Skeletal muscle satellite cell (primary cell): ENCODE data around the gene OBSCN.

Source experiments
- H3K27me3 ChIP-seq: 2 replicates; pipeline ENCODE4 v1.7.0; 2013; ENCODE audit warnings: low read length; ENCODE audit not compliant: control insufficient read depth, insufficient read depth
- H3K36me3 ChIP-seq: 2 replicates; pipeline ENCODE4 v1.7.0; 2013; ENCODE audit warnings: mild to moderate bottlenecking, control low read depth, low read length; ENCODE audit not compliant: insufficient read depth
- H3K4me1 ChIP-seq: 2 replicates; pipeline ENCODE4 v1.7.0; 2013; ENCODE audit warnings: low read length; ENCODE audit not compliant: control insufficient read depth, insufficient read depth
- H3K4me2 ChIP-seq: 2 replicates; pipeline ENCODE4 v1.7.0; 2013; ENCODE audit warnings: mild to moderate bottlenecking, low read length
- H3K4me3 ChIP-seq: 2 replicates; pipeline ENCODE4 v1.7.0; 2013; ENCODE audit warnings: low read length
- H3K9ac ChIP-seq: 2 replicates; pipeline ENCODE4 v1.7.0; 2013; ENCODE audit warnings: mild to moderate bottlenecking, low read depth, low read length, moderate library complexity
- H3K9me3 ChIP-seq: replicated peaks from 2 replicates; pipeline ENCODE4 v1.7.0; 2013; ENCODE audit warnings: mild to moderate bottlenecking, control low read depth, low read length

Gene OBSCN

GRCh38 chr1:228280961-228281591 is 73.2 kb downstream of the OBSCN start:
- Histone ChIP-seq H3K9me3 (no peaks in the 10 kb centered on the region), H3K36me3 (no peaks in the 10 kb centered on the region), H3K4me2 (no peak overlapping the region), H3K4me1 (peaks cover 6% of the 10 kb centered on the region), H3K27me3 (no peaks in the 10 kb centered on the region), H3K9ac (no peak overlapping the region), H3K4me3 (no peak overlapping the region)

DNA sequence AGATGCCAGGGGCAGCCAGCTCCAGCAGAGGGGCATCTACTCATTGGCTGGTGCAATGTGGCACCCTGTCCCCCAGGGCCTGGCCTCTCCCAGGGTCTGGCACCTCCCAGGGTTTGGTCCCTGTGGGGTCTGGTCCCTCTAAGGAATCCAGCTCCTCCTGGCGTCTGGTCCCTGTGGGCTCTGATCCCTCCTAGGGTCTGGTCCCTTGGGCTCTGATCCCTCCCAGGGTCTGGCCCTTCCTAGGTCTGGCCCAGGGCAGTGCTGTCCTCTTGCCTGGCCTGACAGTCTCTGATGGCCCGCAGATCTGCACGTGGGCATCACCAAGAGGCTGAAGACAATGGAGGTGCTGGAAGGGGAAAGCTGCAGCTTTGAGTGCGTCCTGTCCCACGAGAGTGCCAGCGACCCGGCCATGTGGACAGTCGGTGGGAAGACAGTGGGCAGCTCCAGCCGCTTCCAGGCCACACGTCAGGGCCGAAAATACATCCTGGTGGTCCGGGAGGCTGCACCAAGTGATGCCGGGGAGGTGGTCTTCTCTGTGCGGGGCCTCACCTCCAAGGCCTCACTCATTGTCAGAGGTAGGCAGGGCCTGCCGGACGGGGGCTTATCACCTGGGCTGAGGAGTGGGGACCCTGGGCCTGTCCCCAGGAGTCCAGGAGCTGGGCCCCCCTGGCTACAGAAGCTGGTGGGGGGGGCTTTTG is 73.9 kb downstream of the OBSCN start:
- Histone ChIP-seq H3K9me3 (no peaks in the 10 kb centered on the region), H3K9ac (no peak overlapping the region), H3K36me3 (no peaks in the 10 kb centered on the region), H3K27me3 (no peaks in the 10 kb centered on the region), H3K4me3 (no peak overlapping the region), H3K4me1 (no peaks in the 10 kb centered on the region), H3K4me2 (no peak overlapping the region)

DNA sequence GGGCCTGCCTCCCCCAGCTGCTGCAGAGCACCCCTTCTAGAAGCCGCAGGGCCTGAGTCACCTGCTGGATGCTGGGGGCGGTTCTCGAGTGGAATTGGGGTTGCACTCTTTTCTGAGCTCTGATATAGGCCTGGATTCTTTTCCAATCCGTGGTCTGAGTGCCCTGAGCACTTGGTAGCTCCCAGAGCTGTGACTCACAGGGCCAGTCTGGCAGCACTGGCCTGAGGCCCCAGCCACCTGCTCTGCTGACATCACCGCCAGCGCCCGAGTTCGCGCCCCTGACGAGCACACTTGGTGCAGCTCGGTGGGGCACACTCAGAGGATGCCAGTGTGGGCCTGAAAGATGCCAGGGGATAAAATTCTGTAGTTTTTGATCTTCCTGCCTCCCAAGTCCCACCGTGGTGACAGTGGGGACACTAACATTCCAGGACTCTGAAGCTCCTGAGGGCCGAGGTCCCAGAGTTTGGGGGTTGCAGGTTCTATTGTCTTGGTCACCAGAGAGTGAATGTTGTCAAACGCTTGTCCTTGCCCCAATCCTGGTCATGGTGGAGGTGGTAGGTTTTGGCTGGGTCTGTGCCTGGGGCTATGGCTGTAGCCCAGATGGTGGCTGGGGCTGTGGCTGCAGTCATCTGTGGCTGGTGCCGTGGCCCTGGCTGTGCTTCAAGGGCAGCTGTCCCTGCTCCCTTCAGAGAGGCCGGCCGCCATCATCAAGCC is 74.6 kb downstream of the OBSCN start:
- Histone ChIP-seq H3K9ac (no peak overlapping the region), H3K27me3 (no peaks in the 10 kb centered on the region), H3K4me3 (no peak overlapping the region), H3K4me2 (no peak overlapping the region), H3K4me1 (no peaks in the 10 kb centered on the region), H3K36me3 (no peaks in the 10 kb centered on the region), H3K9me3 (no peaks in the 10 kb centered on the region)

DNA sequence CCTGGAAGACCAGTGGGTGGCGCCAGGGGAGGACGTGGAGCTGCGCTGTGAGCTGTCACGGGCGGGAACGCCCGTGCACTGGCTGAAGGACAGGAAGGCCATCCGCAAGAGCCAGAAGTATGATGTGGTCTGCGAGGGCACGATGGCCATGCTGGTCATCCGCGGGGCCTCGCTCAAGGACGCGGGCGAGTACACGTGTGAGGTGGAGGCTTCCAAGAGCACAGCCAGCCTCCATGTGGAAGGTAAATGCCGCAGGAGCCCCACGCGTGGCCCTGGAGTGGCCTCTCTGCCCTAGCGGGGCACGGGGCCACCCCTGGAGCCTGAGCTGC is 75.2 kb downstream of the OBSCN start:
- no peaks in the 10 kb centered on the region for H3K36me3 ChIP-seq

GRCh38 chr1:228283476-228284147 is 75.8 kb downstream of the OBSCN start:
- H3K9ac ChIP-seq: no peak overlapping the region
- H3K36me3 ChIP-seq: no peaks in the 10 kb centered on the region
- no peaks in the 10 kb centered on the region for H3K9me3 ChIP-seq
- H3K4me2 ChIP-seq: no peak overlapping the region
- H3K4me1 ChIP-seq: no peaks in the 10 kb centered on the region
- no peak overlapping the region for H3K4me3 ChIP-seq
- H3K27me3 ChIP-seq: no peaks in the 10 kb centered on the region

More for the DNA sequence above, 75.2 kb downstream of the OBSCN start:
- Histone ChIP-seq H3K9me3 (no peaks in the 10 kb centered on the region), H3K27me3 (no peaks in the 10 kb centered on the region), H3K4me3 (no peak overlapping the region), H3K4me1 (no peaks in the 10 kb centered on the region), H3K4me2 (no peak overlapping the region), H3K9ac (no peak overlapping the region)

- H3K9ac ChIP-seq: no peak overlapping the region
- H3K4me1 ChIP-seq: no peaks in the 10 kb centered on the region
- H3K9me3 ChIP-seq: no peaks in the 10 kb centered on the region
- no peaks in the 10 kb centered on the region for H3K27me3 ChIP-seq
- no peaks in the 10 kb centered on the region for H3K36me3 ChIP-seq
- no peak overlapping the region for H3K4me3 ChIP-seq
- no peak overlapping the region for H3K4me2 ChIP-seq
Measured at GRCh38 chr1:228284148-228284495, 76.3 kb downstream of the OBSCN start.

DNA sequence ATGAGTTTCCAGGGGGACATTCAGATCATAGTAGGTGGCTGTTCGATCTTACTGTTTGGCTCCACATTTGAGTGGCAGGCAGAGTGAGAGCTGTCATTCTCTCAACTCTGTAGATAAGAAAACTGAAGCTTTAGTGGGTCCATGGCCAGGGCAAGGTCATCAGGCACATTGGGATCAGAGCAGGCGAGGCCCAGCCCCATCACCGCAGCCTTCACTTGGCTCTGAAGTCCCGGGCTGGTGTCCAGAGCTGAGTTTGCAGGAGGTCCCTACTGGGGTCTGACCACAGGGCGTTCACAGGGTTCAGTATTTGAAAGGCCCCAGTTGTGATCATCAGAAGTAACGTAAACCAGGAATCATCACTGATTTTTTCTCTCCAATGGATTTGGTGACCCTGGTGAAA is 76.7 kb downstream of the OBSCN start:
- no peak overlapping the region for H3K4me3 ChIP-seq
- H3K36me3 ChIP-seq: no peaks in the 10 kb centered on the region
- no peaks in the 10 kb centered on the region for H3K4me1 ChIP-seq
- no peak overlapping the region for H3K4me2 ChIP-seq
- no peaks in the 10 kb centered on the region for H3K27me3 ChIP-seq
- H3K9me3 ChIP-seq: no peaks in the 10 kb centered on the region
- H3K9ac ChIP-seq: no peak overlapping the region

DNA sequence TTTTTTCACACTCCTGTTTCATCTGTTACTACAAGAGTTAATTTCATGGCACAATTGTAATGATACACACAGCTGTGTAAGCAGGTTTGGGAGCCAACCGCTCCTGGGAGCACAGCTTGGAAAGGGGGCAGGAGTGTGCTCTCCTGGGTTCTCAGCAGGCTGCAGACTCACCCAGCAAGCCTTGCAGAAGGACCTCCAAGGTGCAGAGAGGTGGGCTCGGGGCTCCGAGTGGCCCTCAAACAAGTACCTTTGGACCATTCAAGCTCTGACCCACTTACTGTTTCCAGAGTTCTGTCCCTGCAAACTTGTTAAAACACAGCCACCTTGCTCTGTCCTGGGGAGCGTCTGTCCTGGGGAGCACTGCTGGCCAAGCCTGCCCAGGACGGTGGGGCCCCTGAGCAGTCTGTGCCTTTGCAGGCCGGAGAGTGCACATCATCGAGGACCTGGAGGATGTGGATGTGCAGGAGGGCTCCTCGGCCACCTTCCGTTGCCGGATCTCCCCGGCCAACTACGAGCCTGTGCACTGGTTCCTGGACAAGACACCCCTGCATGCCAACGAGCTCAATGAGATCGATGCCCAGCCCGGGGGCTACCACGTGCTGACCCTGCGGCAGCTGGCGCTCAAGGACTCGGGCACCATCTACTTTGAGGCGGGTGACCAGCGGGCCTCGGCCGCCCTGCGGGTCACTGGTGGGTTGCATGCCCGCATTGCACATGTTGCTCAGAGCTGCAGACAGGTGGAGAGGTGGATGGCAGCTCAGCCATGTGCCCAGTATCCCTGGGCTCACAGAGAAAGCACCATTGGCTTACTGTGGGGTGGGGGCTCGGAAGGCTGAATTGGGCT is 78.0 kb downstream of the OBSCN start:
- Histone ChIP-seq H3K36me3 (no peaks in the 10 kb centered on the region), H3K9ac (no peak overlapping the region), H3K9me3 (no peaks in the 10 kb centered on the region), H3K4me2 (no peak overlapping the region), H3K27me3 (no peaks in the 10 kb centered on the region), H3K4me1 (no peaks in the 10 kb centered on the region), H3K4me3 (no peak overlapping the region)

DNA sequence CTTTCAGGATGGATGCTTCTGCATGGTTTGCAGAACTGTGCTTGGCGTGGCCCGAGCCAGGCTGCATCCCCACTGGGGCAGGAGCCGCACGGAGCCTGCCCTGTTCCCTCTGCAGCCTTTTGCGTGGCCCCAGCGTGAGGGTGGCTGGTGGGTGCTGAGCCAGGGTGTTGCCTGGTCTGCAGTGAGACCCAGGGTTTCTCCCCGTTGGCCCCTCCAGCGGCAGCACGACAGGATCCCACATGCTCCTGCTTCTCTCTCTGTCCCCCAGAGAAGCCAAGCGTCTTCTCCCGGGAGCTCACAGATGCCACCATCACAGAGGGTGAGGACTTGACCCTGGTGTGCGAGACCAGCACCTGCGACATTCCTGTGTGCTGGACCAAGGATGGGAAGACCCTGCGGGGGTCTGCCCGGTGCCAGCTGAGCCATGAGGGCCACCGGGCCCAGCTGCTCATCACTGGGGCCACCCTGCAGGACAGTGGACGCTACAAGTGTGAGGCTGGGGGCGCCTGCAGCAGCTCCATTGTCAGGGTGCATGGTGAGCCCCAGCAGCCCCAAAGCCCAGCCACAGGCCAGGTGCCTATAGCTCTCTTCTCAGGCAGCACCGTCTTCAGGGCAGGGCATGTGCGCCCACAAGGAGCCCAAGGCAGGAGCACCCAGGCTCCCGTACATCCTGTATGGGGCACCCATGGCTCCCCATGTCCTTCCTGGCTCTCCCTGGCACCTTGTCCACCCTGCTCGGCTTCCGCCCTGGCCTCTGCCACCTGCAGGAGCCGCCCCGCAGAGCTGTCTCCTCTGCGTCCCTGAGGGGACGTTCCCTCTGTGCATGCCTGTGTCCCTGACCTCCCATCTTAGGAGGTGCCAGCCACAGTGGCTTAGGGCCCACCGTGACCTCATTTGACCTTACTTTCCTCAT is 78.9 kb downstream of the OBSCN start:
- Histone ChIP-seq H3K36me3 (no peaks in the 10 kb centered on the region), H3K4me2 (no peak overlapping the region), H3K4me3 (no peak overlapping the region), H3K9me3 (no peaks in the 10 kb centered on the region), H3K9ac (no peak overlapping the region), H3K27me3 (no peaks in the 10 kb centered on the region), H3K4me1 (no peaks in the 10 kb centered on the region)

DNA sequence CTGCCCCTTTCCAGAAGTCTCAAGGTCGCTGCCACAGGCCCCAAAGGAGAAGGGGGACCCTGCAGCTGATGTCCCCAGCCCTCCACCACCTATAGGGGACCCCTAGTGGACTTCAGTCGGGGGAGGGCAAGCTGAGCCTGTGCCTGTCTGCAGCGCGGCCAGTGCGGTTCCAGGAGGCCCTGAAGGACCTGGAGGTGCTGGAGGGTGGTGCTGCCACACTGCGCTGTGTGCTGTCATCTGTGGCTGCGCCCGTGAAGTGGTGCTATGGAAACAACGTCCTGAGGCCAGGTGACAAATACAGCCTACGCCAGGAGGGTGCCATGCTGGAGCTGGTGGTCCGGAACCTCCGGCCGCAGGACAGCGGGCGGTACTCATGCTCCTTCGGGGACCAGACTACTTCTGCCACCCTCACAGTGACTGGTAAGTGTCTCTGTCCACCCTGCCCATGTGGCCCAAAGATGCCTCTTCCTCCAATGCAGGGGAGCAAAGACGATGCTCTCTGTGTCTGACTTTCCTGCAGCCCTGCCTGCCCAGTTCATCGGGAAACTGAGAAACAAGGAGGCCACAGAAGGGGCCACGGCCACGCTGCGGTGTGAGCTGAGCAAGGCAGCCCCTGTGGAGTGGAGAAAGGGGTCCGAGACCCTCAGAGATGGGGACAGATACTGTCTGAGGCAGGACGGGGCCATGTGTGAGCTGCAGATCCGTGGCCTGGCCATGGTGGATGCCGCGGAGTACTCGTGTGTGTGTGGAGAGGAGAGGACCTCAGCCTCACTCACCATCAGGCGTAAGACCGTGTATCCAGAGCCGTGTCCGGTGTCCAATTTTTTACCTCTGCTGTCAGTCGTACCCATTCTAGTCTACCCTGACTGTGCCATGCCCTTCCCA is 79.9 kb downstream of the OBSCN start:
- H3K36me3 ChIP-seq: no peaks in the 10 kb centered on the region
- H3K4me2 ChIP-seq: no peak overlapping the region
- no peaks in the 10 kb centered on the region for H3K27me3 ChIP-seq
- H3K4me1 ChIP-seq: no peaks in the 10 kb centered on the region
- no peaks in the 10 kb centered on the region for H3K9me3 ChIP-seq
- no peak overlapping the region for H3K4me3 ChIP-seq
- no peak overlapping the region for H3K9ac ChIP-seq
